GM21447 (cell line): ENCODE measurements around the gene SLC25A34.
A peak's percentile ranks its signal among the peaks of the same experiment; 100 is the strongest.

Source experiments
- ATAC-seq: cut with Tn5 transposase; IDR thresholded peaks from one replicate; pipeline ENCODE4 v1.9.1; 2021; ENCODE audit not compliant: unreplicated experiment

The SLC25A34 gene

DNA sequence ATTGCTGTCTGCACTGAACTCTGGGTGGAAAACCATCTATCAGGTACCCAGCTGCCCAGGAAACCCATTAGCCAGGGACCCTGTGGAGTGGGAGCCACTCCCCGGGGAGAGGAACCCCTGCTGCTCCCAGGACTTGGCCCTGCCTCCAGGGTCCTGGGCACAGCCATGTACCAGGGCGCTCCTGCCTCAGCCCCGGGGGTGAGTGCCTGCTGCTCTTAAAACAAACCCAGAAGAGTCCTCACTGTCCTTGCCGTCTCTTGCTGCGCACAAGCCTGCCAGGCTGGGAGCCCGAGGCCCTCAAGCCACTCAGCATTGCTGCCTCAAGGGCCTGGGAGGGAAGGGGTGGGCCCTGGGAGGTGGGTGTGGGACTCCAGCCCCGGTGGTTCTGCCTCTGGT is 3.4 kb upstream of the SLC25A34 start:
- no peak for ATAC-seq

DNA sequence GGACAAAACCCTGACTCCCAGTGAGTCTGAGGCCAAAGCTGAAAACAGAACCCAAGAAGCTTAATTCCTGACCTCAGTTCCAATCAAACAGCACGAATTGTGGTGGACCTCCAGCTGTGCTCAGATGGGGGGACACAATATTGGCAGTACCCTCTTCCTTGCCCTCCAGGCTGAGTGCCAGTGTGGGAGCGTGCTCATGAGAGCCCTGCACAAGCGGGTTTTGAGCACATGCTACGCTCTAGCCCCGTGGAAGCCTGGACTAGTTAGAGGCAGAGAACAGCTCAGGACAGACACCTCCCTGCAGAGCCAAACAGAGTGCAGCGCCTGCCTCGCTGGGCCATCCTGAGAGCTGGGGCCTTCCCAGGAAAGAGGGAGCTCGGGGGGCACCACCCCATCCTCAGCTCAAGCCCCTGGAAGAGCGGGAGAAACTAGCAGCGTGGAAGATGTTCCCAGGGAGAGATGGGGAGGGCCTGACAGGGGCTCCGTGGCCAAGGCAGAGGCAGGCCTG is 2.8 kb upstream of the SLC25A34 start:
- ATAC-seq, result no peak

DNA sequence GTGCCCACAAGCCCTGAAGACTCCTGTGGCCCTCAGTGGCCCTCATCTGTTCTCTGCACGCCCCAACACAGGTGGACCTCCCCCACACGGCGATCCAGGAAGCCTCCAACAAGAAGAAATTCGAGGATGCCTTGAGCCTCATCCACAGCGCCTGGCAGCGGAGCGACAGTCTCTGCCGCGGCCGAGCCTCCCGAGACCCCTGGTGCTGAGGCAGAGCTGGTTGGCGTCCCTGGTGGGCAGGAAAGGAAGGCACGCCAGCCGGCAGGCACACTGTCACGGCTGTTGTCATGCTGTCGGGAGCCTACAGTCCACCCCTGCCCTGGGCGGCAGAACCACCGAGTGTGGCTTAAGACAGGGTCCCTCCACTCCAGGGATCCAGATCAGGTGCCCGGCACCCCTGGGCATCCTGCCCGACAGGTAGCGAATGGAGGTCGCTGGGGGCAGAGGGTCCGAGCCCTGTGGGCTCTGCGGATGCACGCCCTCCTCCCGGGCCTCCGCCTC is 2.3 kb upstream of the SLC25A34 start:
- no peak for ATAC-seq

DNA sequence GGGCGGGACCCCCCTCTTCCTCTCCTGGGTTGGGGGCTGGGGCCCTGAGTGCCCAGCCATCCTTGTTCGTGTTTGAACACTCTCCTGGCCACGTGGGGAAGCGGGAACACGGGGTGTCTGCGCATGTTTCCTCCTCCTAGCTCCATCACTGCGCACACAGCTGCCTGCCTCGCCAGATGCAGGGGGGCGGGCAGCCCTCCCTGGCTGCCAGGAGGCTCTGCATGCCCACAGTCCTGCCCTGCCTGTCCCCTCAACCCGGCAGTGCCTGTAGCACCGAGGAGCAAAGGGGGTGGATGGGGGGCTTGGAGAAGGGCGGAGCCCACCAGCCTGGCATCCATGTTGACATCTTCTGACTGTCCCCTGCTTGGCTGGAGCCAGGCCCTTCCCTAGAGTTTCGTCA is 1.8 kb upstream of the SLC25A34 start:
- no peak for ATAC-seq

DNA sequence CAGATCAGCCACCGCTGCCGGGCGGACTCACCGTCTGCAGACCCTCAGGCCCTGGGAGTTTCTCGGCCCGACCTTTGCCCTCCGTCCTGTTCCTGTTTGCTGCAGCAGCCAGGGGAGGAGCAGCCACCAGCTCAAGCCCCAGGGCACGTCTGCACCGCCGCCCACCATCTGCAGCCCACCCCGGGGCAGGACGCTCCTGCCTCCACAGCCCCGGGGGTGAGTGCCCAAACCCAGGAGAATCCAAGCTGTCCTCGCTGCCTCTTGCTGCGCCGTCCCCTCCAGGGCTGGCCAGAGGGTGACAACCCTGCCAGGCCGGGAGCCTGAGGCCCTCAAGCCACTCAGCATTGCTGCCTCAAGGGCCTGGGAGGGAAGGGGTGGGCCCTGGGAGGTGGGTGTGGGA is 1.2 kb upstream of the SLC25A34 start:
- ATAC-seq, result no peak

DNA sequence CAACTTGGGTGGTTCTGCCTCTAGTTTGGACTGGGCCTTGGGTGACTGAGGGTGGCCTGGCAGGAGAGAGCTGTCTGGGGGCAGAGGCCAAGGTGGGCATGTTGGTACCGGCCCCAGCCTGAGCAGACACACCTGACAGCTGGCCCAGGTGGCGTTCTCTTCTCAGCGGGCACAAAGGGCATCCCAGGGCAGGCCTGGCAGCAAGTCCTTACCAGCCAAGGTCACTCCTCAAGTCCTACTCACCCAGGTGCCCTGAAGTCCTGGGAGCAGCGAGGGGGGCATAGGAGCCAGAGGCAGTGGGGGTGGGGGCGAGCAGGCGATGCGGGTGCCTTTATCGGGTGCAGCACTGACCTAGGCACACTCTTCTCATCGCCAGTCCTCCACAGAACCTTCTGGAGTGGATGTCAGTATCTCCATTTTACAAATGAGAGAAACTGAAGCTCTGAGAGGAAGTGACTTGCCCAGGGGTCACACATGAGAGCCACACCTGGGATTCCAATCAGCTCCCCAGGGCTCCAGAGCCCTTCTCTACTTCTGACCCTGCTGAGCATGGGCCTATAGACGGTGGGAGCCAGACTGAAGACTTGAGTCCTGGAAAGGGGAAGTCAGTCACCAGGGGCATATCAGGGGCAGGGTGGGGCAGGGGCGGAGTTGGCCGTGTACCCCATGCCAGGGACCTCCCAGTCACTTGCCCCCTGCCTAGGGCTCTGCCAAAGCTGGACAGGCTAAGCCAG is 587 bp upstream of the SLC25A34 start:
- ATAC-seq, result no peak

DNA sequence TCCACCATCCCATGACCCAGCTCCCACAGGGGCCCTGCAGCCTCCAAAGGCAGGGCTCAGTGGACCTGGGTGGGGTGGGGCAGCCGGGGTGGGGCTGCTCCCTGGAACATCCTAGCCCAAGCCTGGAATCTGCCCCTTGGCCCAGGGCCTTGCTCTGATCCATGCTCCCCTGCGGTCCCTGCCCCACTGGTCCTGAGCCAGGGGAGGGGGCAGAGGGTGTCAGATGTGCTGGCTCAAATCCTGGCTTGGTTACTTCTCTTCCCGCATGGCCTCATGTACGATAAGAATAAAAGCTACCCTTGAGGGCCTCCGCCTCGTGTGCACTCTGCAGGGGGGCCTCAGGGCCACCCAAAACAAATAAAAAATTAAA is 819 bp downstream of the SLC25A34 start:
- no peak for ATAC-seq

DNA sequence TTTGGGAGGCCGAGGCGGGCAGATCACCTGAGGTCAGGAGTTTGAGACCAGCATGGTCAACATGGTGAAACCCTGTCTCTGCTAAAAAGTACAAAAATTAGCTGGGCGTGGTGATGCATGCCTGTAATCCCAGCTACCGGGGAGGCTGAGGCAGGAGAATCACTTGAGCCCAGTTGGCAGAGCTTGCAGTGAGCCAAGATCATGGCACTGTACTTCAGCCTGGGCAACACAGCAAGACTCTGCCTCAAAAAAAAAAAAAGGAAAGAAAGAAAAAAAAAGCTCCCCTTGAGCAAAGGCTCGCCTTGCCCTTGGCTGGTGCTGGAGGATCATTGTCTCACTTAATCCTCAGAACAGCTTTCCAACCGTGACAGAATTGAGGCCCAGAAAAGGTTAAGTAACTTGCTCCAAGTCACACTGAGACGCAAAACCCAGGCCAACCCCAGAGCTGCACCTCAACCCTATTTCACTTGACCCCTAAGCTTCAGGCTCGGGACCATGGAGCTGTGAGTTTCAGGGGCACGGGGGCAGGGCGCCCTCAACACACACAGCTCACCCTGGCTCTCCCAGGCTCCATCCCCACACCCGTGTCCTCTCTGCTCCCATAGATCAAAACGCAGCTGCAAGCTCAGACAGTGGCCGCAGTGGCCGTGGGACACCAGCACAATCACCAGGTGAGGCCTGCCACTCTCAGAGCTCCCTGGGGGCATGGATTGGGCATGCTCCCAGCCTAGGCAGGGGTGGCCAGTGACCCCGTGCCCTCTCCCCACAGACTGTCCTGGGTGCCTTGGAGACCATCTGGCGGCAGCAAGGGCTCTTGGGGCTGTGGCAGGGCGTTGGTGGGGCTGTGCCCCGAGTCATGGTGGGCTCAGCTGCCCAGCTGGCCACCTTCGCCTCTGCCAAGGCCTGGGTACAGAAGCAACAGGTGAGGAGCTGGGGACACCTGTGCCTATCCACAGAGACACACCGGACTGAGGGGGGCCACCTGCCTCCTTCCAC is 1.6 kb downstream of the SLC25A34 start:
- ATAC-seq, result no peak

DNA sequence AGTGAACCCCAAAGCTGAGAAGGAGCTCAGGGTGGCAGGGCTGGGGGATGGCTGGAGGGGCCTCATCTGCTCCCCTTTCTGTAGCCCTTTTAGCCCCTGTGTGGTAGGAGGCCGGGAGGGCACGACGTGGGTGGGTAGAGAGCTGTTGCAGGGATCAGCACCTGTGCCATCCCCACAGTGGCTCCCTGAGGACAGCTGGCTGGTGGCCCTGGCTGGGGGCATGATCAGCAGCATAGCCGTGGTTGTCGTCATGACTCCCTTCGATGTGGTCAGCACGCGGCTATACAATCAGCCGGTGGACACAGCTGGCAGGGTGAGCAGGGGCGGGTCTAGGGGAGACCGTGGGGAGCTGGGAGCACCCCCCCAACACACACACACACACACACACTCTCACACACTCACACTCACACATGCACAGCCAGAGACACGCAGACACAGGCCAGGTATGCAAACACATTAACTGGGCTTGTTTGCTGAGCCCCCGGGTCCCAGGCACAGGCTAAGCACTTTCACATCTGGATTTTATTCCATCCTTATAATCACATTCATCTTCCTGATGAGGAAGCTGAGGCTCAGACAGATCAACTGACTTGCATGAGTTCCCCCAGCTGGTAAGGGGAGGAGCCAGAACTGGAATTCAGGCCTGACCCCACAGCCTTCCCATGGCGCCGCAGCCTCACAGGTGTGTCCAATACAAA is 2.5 kb downstream of the SLC25A34 start:
- no peak for ATAC-seq

DNA sequence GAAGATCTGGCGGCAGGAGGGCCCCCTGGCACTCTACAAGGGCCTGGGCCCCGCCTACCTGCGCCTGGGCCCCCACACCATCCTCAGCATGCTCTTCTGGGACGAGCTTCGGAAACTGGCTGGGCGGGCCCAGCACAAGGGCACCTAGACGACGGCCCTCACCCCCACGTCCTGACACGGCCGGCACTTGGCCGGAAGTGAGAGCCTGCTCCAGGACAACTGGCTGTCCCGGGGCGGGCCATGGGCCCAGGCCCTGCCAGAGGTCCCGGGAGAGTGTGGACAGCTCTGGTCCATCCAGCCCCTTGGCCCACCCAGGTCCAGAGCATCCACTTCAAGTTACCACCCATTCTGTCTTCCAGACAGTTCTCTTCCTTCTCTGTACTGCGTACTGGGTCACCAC is 3.2 kb downstream of the SLC25A34 start:
- ATAC-seq, result no peak

DNA sequence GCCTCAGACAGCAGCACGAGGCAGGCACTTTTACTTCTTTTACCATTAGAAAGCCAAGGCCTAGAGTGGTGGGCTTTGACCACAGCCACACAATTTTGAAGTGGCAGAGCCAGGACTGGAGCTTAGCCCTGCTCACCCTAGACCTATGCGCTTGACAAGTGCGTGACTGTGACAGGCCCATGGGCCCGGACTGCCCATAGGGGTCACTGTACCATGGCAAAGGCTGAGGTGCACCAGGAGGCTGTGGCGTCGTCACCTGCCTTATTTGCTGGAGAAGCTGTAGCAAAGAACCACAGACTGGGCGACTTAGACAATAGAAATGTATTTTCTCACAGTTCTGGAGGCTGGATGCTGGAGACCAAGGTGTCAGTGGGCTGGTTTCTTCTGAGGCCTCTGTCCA is 3.7 kb downstream of the SLC25A34 start:
- no peak for ATAC-seq

DNA sequence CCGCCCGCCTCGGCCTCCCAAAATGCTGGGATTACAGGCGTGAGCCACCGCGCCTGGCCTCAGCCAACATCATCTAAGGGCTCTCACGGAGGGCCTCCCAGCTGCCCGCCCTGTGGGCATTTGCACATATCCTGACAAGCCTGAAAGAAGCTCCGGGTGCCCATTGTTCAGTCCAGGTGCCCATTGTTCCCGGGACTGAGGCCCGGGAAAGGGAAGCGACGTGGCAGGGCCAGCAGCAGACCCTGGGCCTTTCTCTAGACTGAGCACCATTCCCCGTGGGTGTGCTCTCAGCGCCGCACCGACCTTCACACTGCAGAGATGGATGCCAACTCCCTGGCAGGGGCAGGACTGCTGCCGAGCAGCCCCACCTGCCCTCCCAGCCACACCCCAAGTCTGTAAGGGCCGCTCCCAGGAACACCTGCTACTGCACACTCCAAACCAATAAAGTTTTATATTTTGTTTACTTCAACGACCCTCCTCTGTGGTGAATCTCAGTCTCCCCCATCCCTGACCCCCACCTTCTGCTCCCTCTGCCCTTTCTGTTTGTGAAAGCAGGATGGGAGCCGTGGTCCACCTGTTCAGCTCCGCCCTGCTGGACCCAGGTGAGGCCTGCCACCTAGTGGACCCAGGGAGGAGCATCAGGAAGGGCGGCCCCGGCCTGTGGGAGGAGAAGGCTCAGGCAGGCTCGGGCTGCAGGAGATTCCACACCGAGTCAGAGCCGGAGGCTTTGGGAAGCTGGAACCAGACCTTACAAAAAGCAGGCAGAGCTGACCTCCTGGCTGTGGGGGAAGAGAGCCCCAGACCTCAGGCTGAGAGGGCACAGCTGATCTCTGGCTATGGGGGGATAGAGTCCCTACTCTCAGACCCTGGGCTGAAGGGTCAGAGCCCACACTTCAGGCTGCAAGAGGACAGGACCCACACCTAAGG is 5.1 kb downstream of the SLC25A34 start:
- peak; percentile 50 for ATAC-seq

DNA sequence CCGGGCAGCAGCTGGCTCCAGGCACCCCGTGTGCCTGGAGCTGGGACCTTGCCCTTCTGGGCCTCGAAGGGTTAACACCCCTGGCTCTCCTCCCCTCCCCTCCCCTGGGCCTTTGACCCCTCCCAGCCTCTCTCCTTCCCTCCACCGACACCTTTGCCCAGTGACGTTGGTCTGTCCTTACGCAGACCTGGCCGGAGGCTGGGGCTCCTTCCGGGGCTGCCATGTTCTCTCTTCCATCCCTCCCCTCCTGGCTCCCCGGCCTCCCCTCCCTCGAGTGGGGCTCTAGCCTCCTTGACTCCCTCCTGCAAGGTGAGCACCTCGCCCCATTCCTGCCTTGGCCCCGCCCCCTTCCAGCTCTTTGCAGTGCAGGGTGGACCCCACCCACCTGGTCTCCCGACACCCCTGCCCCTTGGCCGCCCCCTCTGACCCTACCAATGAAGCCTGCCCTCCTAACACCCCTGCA is 6.3 kb downstream of the SLC25A34 start, which contains the start of gene TMEM82:
Gene TMEM82 (plus strand): TSS at position 161 of the 463 bp plus-strand sequence. CDS start 61 bp downstream, at position 222.
- no peak for ATAC-seq

DNA sequence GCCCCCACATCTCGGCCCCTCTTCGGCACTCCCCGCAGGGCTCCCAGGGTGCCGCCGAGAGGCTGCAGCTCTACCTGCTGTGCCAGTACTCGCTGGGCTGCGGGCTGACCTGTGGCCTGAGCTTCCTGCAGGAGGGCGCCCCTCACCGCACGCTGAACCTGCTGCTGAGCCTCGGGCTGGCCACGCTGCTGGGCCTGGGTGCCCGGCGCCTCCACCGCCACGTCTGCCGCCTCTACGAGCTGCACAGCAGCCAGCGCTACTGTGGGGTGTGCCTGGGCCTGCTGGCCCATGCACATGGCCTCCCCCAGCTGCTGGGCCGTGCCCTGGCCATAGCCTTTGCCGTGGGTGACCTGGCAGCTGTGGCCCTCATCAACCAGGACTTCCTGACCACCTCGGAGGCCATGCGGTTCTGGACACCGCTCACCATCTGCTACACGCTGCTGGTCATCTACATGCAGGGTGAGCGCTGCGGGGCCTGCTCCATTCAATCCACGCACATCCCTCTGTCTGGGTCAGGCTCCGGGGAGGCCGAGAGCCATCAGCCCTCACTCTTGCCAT is 8.1 kb downstream of the SLC25A34 start:
- no peak for ATAC-seq

DNA sequence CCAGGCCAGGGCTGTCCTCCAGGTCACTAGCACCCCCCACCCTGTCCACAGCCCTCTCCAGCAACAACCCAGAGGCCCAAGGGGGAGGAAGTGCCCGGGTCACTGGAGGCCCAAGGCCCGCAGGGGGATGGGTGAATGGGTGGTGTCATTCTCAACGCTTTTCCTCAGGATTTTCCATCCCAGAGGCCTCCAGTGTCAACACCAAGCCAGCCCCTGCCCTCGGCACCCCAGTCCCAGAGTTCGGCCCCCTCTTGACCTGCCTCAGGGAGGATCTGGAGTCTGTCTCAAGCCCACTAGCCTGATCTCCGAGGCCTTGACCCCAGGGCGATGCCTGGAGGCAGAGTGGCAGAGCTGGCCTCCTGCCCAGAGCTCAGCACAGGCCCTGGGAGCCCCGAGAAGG is 11.3 kb downstream of the SLC25A34 start:
- no peak for ATAC-seq

DNA sequence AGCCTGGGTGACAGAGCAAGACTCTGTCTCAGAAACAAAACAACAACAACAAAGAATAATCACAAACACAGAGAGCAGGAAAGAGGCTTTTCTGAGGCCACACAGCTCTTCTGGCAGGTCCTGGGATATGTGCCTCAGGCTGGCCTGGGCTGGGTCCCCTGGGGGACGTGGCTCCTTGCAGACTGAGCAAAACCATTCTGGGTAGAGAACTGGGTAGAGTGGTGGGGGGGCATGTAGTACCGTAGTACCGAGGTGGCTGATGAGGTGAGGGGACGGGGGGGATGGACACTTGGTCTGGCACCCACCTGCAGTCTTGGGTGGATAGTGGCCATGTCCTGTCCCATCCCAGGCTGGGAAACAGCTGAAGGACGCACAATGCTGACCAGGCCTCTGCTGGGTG is 12.2 kb downstream of the SLC25A34 start:
- ATAC-seq, result no peak

DNA sequence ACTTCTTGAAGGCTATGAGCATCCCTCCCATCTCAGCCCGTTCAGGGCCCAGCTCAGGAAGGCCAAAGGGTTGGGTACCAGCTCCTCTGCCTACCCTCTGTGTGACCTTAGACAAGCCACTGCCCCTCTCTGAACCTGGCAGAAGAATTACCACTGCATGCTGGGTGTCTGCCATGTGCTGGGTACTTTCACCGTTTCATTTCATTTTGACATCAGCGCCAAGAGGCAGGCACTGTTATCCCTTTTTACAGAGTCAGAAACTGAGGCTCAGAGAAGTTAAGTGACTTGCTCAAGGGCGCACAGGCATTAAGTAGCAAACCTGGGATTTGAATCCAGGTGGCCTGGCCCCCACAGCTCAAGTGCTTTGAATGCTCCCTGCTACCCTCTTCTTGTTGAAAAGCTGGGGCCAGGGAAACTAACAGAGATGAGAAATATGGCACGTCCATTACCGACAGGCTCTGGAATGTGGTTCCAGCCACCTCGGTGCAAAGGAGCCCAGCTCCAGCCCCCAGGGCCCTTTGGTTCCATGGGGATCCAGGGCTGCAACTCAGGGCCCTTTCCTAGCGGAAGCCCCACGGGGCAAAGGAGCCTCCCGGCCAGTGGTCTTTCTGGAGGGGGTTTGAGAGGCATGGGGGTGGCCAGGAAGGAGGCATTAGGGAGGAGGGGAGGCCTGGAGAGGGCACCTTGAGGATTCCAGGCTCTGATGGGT is 12.8 kb downstream of the SLC25A34 start:
- ATAC-seq, result no peak

DNA sequence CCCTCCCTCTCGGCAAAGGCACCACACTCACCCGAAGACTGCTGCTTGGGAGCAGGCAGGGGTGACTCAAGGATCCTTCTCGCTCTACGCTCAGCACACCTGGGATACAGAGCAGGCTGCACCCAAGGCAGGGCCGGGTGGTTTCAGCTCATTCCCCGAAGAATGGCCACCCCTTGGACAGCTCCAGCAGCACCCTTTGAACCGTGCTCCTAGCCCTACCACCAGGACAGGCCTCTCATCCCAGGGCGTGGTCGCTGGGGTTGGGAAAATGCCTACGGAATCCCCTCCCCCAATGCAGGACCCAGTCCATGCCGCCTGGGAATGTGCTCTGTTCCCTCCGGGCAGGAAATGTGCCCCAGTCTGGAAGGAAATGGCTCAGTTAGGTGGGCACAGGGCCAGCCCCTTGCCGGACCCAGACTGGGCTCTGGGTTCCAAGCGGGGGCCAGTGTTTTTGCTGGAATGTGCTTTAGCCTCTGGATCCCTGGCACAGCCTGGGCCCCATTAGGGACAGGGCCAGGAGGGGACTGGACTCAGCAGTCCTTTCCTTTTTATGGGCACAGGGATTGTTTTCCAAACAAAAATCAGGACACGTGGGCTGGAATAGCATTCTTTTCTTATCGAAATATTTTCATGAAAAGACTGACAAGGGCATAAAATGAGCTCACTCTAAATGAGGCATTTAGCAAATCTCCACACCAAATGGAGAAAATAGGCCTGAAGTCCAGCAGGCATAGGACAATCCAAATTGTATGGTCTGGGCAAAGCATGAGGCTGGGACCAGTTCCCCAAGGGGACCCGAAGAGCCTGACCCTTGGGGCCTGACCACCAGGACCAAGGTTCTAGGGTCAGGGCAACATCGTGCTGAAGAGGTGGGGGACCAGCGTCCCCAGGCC is 13.6 kb downstream of the SLC25A34 start:
- ATAC-seq, result no peak
